HG02571 (cell line): Measurements from ENCODE around the gene ATP2C2.
A peak's percentile ranks its signal among the peaks of the same experiment; 100 is the strongest.

ENCODE experiments used
- ATAC-seq: cut with Tn5 transposase; IDR thresholded peaks from one replicate; pipeline ENCODE4 v1.9.1; 2021; ENCODE audit warnings: mild to moderate bottlenecking, moderate library complexity; ENCODE audit not compliant: unreplicated experiment

ATP2C2 gene

GRCh38 chr16:84486551-84487235 lies 118.4 kb downstream of the ATP2C2 start:
- no peak for ATAC-seq

GRCh38 chr16:84487358-84487757 lies 119.0 kb downstream of the ATP2C2 start:
- no peak for ATAC-seq

- no peak for ATAC-seq
Observed at GRCh38 chr16:84489131-84489530, 120.8 kb downstream of the ATP2C2 start.

- ATAC-seq: no peak
Observed at GRCh38 chr16:84495506-84495905, 127.2 kb downstream of the ATP2C2 start.

GRCh38 chr16:84496991-84497390 lies 128.7 kb downstream of the ATP2C2 start:
- no peak for ATAC-seq

GRCh38 chr16:84497418-84498222 lies 129.3 kb downstream of the ATP2C2 start:
- ATAC-seq: no peak

- ATAC-seq: no peak
Observed at GRCh38 chr16:84498223-84498610, 129.9 kb downstream of the ATP2C2 start.

GRCh38 chr16:84498859-84499620 lies 130.7 kb downstream of the ATP2C2 start:
- ATAC-seq: no peak

GRCh38 chr16:84499638-84500037 lies 131.3 kb downstream of the ATP2C2 start:
- ATAC-seq: no peak

GRCh38 chr16:84500531-84500930 lies 132.2 kb downstream of the ATP2C2 start:
- ATAC-seq: no peak

GRCh38 chr16:84501077-84501735 lies 132.9 kb downstream of the ATP2C2 start:
- no peak for ATAC-seq

GRCh38 chr16:84502075-84502474 lies 133.7 kb downstream of the ATP2C2 start:
- ATAC-seq: no peak

- ATAC-seq: no peak
Observed at GRCh38 chr16:84502581-84502980, 134.2 kb downstream of the ATP2C2 start.

- peak; percentile 4 for ATAC-seq
Observed at GRCh38 chr16:84503751-84504395, 135.5 kb downstream of the ATP2C2 start.

GRCh38 chr16:84504420-84505248 lies 136.3 kb downstream of the ATP2C2 start, which contains the start of gene MEAK7:
MEAK7 (minus strand) TSS chr16:84504659; CDS start chr16:84498086, 6,573 bp downstream.
- ATAC-seq: peak; percentile 96

- ATAC-seq: no peak
Observed at GRCh38 chr16:84505249-84506187, 137.2 kb downstream of the ATP2C2 start.

GRCh38 chr16:84507011-84507982 lies 139.0 kb downstream of the ATP2C2 start:
- no peak for ATAC-seq
